ENCODE results near the gene XXYLT1.
"Not testable (repeated sequence)": the region's sequence is repeated elsewhere in the genome, so short reads cannot be mapped to it uniquely, and the experiment has no call there.

The XXYLT1 gene

GRCh38 chr3:195059471-195060216 is 211.3 kb downstream of the XXYLT1 start:
- DNase-seq, result no peak

DNA sequence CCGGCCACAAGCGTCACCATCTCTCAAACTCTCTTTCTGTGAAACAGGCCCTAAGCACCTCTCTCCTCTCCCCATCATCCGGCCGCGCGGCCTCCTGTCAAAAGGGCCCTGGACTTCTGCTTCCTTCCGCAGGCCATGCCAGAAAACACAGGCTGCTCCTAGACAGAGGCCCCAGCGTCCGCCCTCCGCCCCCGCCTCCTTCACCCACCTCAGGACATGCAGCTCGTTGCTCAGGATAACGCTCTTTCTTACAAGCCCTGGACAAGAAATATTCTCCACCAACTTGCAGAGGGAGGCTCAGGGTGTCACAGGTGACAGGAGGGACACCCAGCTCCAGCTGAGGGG is 212.0 kb downstream of the XXYLT1 start:
- no peak for DNase-seq

- no peak for DNase-seq
Observed at GRCh38 chr3:195058336-195059005, 212.5 kb downstream of the XXYLT1 start.

DNA sequence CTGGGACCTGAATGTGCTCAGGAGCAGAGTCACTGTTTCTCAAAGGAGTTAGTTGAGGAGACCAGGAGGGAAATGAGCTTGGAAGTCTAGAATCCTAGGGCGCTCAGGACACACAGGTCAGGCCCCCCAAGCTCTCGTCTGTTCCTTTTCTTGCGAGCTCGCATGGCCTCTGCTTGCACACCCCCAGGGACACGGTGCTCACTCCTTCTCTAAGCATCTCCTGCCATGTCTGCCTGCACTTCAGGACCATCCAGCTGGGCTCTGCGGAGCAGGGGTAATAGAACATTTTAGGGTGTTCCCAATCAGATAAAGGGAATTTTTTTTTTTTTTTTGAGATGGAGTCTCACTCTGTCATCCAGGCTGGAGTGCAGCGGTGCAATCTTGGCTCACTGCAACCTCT is 213.2 kb downstream of the XXYLT1 start:
- no peak for DNase-seq

DNA sequence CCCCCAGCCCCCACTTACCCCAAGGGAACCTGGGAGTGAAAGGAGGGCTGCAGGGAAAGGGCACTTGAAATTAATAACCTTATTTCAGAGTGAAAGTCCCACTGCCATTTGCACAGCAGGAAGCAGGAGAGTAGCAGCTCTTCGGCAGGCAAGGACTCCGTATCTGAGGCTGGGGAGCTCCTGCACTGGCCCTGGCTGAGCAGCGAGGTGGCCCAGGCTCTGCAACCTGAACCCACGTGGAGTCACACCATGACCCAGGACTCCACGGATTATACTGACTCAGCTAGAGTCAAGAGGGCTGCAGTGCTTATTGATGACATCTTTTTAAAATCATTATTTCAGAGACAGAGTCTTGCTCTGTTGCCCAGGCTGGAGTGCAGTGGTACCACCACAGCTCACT is 214.5 kb downstream of the XXYLT1 start:
- DNase-seq, result no peak

DNA sequence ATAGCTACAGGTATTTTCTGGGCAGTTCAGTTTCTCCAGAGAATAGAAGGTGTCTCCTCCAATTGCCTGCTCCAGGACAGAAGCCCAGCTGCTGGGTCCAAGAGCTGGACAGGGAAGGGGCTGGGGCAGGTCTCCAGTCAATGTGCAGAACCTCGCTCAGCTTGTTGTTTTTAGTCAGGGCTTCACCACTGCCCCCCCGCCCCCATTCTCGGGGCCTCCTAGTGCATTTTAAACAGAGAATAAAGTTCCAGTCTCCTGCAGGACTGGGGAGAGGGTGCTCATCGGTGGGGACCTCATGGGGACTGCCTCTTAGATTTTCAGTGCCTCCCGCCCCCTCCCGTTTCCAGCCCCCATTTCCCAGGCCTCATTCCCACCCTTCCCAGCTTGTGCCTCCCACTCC is 216.6 kb downstream of the XXYLT1 start:
- DNase-seq, result no peak

DNA sequence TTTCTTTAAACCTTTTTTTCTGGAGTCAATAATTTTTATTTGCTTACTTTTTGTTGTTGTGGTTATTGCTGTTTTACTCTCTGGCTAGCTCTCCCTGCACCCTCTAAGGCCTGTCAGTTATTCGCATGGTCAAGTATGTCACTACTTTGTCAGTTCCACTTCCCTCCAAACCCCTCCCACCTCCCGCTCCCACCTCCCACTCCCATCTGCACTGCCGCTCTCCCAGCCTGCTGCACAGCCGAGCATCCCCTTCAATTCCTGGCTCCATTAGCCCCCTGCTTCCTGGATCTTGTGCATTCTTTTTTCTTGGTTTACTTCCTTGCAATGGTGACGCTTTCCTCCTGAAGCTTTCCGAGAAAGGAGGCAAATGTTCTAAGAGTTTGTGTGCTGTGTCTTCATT is 218.0 kb downstream of the XXYLT1 start:
- DNase-seq, result no peak

DNA sequence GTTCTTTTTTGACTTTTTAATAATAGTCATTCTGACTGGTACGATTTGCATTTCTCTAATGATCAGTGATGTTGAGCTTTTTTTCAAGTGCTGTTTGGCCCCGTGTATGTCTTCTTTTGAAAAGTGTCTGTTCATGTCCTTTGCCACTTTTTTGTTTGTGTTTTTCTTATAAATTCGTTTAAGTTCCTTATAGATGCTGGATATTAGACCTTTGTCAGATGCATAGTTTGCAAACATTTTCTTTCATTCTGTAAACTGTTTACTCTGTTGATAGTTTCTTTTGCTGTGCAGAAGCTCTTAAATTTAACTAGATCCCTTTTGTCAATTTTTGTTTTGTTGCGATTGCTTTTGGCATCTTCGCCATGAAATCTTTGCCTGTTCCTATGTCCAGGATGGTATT is 220.7 kb downstream of the XXYLT1 start:
- DNase-seq, result not testable (repeated sequence)

GRCh38 chr3:195048059-195048905 is 222.7 kb downstream of the XXYLT1 start:
- no peak for DNase-seq

DNA sequence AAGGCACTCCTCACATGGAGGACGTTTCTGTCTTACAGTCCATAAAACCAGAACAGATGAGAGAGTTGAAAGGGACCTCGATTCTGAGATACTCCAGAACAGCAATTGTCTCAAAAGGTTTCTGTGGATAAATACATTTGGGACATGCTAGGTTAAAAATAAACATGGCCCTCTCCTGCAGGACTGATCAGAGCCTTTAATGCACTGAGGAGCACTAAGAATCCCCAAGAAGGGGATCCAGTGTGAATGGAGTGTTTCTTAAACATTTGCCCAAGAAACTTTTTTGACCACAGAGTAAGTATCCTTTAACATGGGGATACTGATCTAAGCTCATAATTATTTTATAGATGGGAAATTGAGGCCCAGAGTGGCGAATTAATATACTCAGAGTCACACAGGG is 223.4 kb downstream of the XXYLT1 start:
- DNase-seq, result no peak

- DNase-seq, result no peak
Observed at GRCh38 chr3:195046441-195046840, 224.5 kb downstream of the XXYLT1 start.

- no peak for DNase-seq
Observed at GRCh38 chr3:195045481-195046210, 225.3 kb downstream of the XXYLT1 start.

DNA sequence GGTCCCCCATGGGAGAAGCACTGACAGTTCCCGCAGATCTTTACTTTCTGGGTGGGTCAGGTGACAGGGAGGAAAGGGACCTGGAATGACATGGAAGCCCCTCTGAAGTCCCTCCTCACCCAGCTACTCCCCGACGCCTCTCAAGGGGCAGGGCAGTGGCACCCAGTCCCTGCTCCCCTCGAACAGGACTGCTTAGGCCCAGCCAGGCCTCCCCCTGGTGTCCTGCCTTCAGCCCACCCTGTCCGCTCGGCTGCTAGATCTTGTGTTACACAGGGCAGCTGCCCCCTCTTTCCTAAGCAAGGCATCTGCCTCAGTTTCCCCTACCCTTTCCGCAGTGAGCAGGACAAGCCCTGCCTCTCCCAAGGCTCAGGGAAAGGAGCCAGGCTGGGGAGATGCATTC is 226.5 kb downstream of the XXYLT1 start:
- no peak for DNase-seq

DNA sequence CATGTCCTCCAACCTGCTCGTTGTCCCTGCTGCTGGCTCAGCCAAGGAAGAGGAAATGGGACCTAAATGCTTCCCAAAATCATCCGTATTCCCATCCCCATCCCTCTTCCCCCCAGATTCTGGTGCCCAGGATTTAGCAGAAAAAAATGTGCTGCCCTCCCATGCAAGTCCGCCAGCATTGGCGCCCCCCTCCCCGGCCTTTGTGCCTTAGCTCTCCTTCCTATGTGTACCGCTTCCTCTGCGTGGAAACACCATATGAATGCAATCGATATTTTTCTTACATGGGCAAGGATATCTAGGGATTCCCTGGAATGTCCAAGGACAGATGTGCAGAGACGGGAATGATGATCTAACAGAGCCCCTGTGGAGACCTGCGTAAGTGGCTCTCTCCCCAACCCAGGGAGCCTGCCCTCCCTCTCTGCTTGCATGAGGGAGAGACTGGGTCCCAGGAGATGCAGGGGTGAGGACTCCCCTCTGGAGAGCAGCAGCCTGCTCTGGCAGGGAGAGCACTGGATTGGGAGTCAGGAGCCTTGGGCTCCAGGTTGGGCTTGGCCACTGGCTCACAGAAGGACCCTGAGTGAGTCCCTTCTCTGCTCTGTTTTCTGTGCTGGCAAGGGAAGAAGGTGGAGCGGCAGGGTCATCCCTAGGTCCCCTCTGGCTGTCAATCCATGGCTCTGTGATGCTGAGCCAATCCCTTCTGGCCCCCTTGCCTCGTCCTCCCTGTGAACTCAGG is 227.2 kb downstream of the XXYLT1 start:
- DNase-seq, result no peak

GRCh38 chr3:195042743-195043606 is 228.0 kb downstream of the XXYLT1 start:
- no peak for DNase-seq

DNA sequence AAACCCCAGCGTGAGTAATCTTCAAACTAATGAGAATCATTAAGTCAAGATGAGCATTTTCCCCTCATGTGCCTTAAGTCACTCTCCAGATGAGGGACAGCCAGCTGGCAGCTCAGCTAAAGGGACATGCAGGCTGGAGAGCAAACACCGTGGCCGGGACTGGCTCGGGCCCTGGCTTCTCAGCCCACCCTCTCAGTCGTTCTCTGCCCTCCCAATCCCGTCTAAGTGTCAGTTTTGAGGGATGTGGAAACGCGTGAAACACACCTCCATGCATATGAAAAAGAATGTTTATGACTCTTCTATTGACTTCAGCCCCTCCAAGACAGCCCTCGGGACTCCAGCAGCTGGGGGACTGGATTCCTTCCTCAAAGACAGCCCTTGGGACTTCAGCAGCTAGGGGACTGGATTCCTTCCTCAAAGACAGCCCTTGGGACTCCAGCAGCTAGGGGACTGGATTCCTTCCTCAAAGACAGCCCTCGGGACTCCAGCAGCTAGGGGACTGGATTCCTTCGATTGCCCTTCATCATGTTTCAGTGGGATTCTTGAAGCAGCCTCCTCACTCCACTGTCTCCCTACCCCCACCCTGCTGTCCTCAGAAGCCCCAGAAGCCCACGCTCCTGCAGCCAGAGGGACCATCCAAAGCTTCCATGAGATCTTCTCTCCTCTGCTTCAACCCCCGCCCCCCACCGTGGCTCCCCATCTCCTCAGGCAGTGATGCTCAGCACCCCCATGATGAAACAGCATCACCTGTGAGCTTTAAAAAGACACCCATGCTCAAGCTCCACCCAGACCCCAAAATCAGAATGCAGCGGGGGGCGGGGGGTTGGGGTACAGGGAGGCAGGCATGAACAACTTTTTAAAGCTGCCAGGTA is 228.9 kb downstream of the XXYLT1 start:
- no peak for DNase-seq

- no peak for DNase-seq
Observed at GRCh38 chr3:195040773-195041520, 230.0 kb downstream of the XXYLT1 start.

DNA sequence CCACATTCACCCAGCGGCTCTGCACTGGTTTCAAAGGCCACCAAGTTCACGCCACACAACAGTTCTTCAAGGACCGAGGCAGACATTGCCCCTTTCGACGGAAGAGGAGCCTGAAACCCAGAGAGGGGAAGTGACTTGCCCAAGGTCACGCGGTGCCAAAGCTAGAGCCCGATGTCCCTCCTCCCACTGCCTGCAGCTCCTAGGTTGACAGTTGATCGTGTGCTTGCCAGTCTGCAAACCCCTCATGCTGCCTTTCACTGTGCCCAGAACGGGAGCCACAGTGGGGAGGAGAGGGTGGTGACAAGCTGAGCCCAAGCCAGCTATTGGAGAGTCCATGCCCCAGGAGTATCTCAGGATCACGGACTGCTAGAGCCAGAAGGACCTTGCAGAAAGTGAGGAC is 230.9 kb downstream of the XXYLT1 start:
- DNase-seq, result no peak

DNA sequence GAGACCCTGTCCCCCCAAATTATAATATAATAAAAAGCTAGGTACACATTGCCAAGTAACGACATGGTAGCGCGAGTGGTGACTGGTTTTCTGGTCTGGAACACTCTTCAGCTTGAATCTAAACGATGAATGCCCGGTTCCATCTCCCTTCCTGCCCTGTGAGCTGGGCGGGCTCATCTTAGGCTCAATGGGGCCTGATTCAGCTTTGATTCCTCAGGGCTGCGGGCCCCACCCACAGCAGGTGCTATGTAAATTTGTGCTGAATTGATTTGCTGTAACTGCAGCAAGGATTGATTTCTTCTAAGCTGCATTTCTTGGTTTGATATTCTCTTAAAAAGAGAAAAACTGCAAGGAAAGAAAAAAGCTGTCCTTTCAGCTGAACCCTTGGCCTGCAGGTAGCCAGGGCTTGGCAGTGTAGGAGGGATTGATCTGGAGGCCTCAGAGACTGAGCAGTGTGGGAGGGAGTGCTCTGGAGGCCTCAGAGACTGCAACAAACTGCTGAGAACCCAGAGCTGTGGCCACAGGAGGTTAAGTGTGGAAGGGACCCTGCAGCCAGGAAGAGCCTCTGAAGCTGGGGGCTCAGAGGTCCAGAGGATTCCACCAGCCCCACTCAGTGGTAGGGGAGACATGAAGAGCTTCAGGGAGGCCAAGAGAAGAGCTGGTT is 231.6 kb downstream of the XXYLT1 start:
- no peak for DNase-seq

Data from KG1 (cell line).